ENCODE data around the gene FAIM.

The FAIM gene

GRCh38 chr3:138653567-138653966, 45.0 kb downstream of the FAIM start:
- Histone ChIP-seq H3F3A (ENCODE audit: insufficient read depth, low read length) (no peaks in the 10 kb centered on the region), H3K4me3 (ENCODE audit: low read length) (no peak overlapping the region), H3K9me2 (replicated peaks; ENCODE audit: insufficient read depth, low read length) (no peaks in the 10 kb centered on the region), H3K79me2 (ENCODE audit: low read length) (no peaks in the 10 kb centered on the region), H3K27ac (ENCODE audit: low read length) (no peak overlapping the region), H3K36me3 (replicated peaks; ENCODE audit: insufficient read depth, low read length) (0 out of 2 replicates have a peak, but pooled peaks cover 3% of the 10 kb centered on the region), H3K9me3 (replicated peaks; ENCODE audit: insufficient read depth, low read length) (no peaks in the 10 kb centered on the region), H4K20me1 (ENCODE audit: insufficient read depth, low read length) (no peaks in the 10 kb centered on the region), H3K4me1 (ENCODE audit: low read length) (no peaks in the 10 kb centered on the region), H2AFZ (ENCODE audit: low read length) (no peak overlapping the region), H3K9ac (ENCODE audit: low read length) (no peak overlapping the region), H3K4me2 (ENCODE audit: low read depth, low read length) (no peak overlapping the region), H3K27me3 (replicated peaks; ENCODE audit: insufficient read depth, low read length) (no peaks in the 10 kb centered on the region)
- TF ChIP-seq EZH2phosphoT487 (IDR thresholded peaks at IDR 0.05; ENCODE audit: low read length): no peak
- TF ChIP-seq, protein P1, sequence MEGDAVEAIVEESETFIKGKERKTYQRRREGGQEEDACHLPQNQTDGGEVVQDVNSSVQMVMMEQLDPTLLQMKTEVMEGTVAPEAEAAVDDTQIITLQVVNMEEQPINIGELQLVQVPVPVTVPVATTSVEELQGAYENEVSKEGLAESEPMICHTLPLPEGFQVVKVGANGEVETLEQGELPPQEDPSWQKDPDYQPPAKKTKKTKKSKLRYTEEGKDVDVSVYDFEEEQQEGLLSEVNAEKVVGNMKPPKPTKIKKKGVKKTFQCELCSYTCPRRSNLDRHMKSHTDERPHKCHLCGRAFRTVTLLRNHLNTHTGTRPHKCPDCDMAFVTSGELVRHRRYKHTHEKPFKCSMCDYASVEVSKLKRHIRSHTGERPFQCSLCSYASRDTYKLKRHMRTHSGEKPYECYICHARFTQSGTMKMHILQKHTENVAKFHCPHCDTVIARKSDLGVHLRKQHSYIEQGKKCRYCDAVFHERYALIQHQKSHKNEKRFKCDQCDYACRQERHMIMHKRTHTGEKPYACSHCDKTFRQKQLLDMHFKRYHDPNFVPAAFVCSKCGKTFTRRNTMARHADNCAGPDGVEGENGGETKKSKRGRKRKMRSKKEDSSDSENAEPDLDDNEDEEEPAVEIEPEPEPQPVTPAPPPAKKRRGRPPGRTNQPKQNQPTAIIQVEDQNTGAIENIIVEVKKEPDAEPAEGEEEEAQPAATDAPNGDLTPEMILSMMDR (IDR thresholded peaks at IDR 0.05; ENCODE audit: low read length): no peak
- no peak for TF ChIP-seq EZH2 (optimal IDR thresholded peaks at IDR 0.05; ENCODE audit: low read depth, low read length)
- DNase-seq: no peak

- 0 out of 2 replicates have a peak, but pooled peaks cover 3% of the 10 kb centered on the region for H3K36me3 ChIP-seq (replicated peaks; ENCODE audit: insufficient read depth, low read length)
- H3F3A ChIP-seq (ENCODE audit: insufficient read depth, low read length): no peaks in the 10 kb centered on the region
- no peaks in the 10 kb centered on the region for H4K20me1 ChIP-seq (ENCODE audit: insufficient read depth, low read length)
- no peaks in the 10 kb centered on the region for H3K9me2 ChIP-seq (replicated peaks; ENCODE audit: insufficient read depth, low read length)
- H3K9ac ChIP-seq (ENCODE audit: low read length): no peak overlapping the region
- TF ChIP-seq EZH2 (optimal IDR thresholded peaks at IDR 0.05; ENCODE audit: low read depth, low read length) (no peak), EZH2phosphoT487 (IDR thresholded peaks at IDR 0.05; ENCODE audit: low read length) (no peak)
- TF ChIP-seq, protein P1 (IDR thresholded peaks at IDR 0.05; ENCODE audit: low read length): no peak
- no peaks in the 10 kb centered on the region for H3K27me3 ChIP-seq (replicated peaks; ENCODE audit: insufficient read depth, low read length)
- no peaks in the 10 kb centered on the region for H3K9me3 ChIP-seq (replicated peaks; ENCODE audit: insufficient read depth, low read length)
- DNase-seq: no peak
- no peaks in the 10 kb centered on the region for H3K79me2 ChIP-seq (ENCODE audit: low read length)
- no peak overlapping the region for H2AFZ ChIP-seq (ENCODE audit: low read length)
- no peaks in the 10 kb centered on the region for H3K4me1 ChIP-seq (ENCODE audit: low read length)
- no peak overlapping the region for H3K4me3 ChIP-seq (ENCODE audit: low read length)
- no peak overlapping the region for H3K27ac ChIP-seq (ENCODE audit: low read length)
- no peak overlapping the region for H3K4me2 ChIP-seq (ENCODE audit: low read depth, low read length)
Observed at GRCh38 chr3:138657508-138657907, 48.9 kb downstream of the FAIM start.

DNA sequence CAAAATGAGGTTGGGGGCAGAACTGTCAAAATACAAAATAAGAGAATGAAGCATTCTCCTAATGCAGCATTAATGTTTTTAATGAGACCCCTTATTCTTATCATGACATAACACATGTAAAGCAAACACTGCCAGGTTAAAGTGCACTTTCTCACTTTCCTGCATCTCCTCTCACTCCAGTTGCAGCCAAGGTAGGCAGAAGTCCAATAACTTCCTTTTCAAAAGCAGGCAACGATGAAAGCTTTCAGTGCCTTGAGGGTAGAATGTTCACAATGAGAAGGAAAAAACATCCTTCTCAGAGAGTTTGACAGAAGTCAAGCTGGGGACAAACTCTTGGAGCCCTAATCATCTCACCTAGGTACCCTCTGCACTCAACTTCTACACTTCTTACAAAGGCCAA, 59.5 kb downstream of the FAIM start:
- Histone ChIP-seq H3K79me2 (ENCODE audit: low read length) (no peaks in the 10 kb centered on the region), H3K9me3 (replicated peaks; ENCODE audit: insufficient read depth, low read length) (no peaks in the 10 kb centered on the region), H3K27ac (ENCODE audit: low read length) (no peak overlapping the region), H3K27me3 (replicated peaks; ENCODE audit: insufficient read depth, low read length) (no peaks in the 10 kb centered on the region), H3K4me2 (ENCODE audit: low read depth, low read length) (no peak overlapping the region), H3K4me1 (ENCODE audit: low read length) (peaks cover 7% of the 10 kb centered on the region), H3K4me3 (ENCODE audit: low read length) (no peak overlapping the region), H4K20me1 (ENCODE audit: insufficient read depth, low read length) (no peaks in the 10 kb centered on the region), H3K9me2 (replicated peaks; ENCODE audit: insufficient read depth, low read length) (no peaks in the 10 kb centered on the region), H3K9ac (ENCODE audit: low read length) (no peak overlapping the region), H3F3A (ENCODE audit: insufficient read depth, low read length) (no peaks in the 10 kb centered on the region), H2AFZ (ENCODE audit: low read length) (no peak overlapping the region), H3K36me3 (replicated peaks; ENCODE audit: insufficient read depth, low read length) (no peaks in the 10 kb centered on the region)
- TF ChIP-seq, protein P1 (IDR thresholded peaks at IDR 0.05; ENCODE audit: low read length): no peak
- no peak for TF ChIP-seq EZH2phosphoT487 (IDR thresholded peaks at IDR 0.05; ENCODE audit: low read length)
- no peak for TF ChIP-seq EZH2 (optimal IDR thresholded peaks at IDR 0.05; ENCODE audit: low read depth, low read length)
- no peak for DNase-seq

Measured in MM.1S (cell line).